Endothelial cell of umbilical vein (primary cell): ENCODE results near the gene SMARCA4. TPM values are rescaled to one million over a fixed set of nuclear protein-coding genes. Genes with fewer than 3 reads are reported as not detected.

ENCODE experiments used
- BruUV-seq: library from RNA; stranded (reverse); fragments of 400-500 nt; replicated peaks from 2 replicates; lab custom pipeline; 2021; lab: Mats Ljungman, UMichigan
- CTCF ChIA-PET: fragments of 300-600, 350-600 bp; sonication (Branson Sonifier 250); formaldehyde crosslinking; loops from one replicate; lab custom pipeline; 2021; ENCODE audit warnings: antibody characterized with exemption, inconsistent platforms; lab: Charles Lee
- POLR2A ChIA-PET: fragments of 300-600, 350-600 bp; sonication (Branson Sonifier 250); formaldehyde crosslinking; loops from one replicate; lab custom pipeline; 2021; ENCODE audit warnings: antibody characterized with exemption, inconsistent platforms; lab: Charles Lee
- DNase-seq: peaks from one replicate; pipeline ENCODE4 v3.0.0-alpha.2; 2011; ENCODE audit warnings: low read depth, low spot score
- FAIRE-seq: peaks from 2 replicates; lab custom pipeline; 2011; peaks lifted over from hg19 to GRCh38; lab: Jason Lieb, UNC
- H2AFZ ChIP-seq: 2 replicates; pipeline ENCODE4 v1.6.0; 2012; ENCODE audit warnings: low read depth, low read length, control low read depth, inconsistent platforms
- H3K27ac ChIP-seq: 2 replicates; pipeline ENCODE4 v1.5.1; 2011; ENCODE audit warnings: low read depth, mild to moderate bottlenecking, control low read depth, low read length, moderate library complexity; ENCODE audit not compliant: insufficient read depth
- H3K27me3 ChIP-seq, 2 experiments: 2 replicates each; pipeline versions ENCODE4 v1.6.0 to v1.6.1; 2011; ENCODE audit warnings: low read length in 2 of 2, mixed read lengths in 1 of 2; ENCODE audit not compliant: control insufficient read depth in 2 of 2, insufficient read depth in 2 of 2
- H3K36me3 ChIP-seq, 2 experiments: 2 replicates in 1 of 2; 3 replicates in 1 of 2; pipeline ENCODE4 v1.5.1; 2011; ENCODE audit warnings: low read length in 2 of 2, mild to moderate bottlenecking in 1 of 2, moderate library complexity in 1 of 2; ENCODE audit not compliant: control insufficient read depth in 2 of 2, insufficient read depth in 2 of 2; ENCODE audit errors: extremely low read depth in 1 of 2
- H3K4me1 ChIP-seq: 3 replicates; pipeline ENCODE4 v1.5.1; 2011; ENCODE audit warnings: mild to moderate bottlenecking, low read length; ENCODE audit not compliant: control insufficient read depth, insufficient read depth; ENCODE audit errors: extremely low read depth
- H3K4me2 ChIP-seq: 2 replicates; pipeline ENCODE4 v1.6.1; 2011; ENCODE audit warnings: low read length, control low read depth, mixed read lengths; ENCODE audit not compliant: insufficient read depth
- H3K4me3 ChIP-seq, 3 experiments: fragments of 200-600 bp in 1 of 3; sonication (generic), shearing (Covaris generic) in 1 of 3; replicated peaks in 1 of 3; 2 replicates each; pipeline ENCODE4 v1.5.1; 2011 to 2016; ENCODE audit warnings: control low read depth in 3 of 3, low read length in 3 of 3, mild to moderate bottlenecking in 2 of 3, inconsistent platforms in 1 of 3, low read depth in 1 of 3, moderate library complexity in 1 of 3; ENCODE audit not compliant: insufficient read depth in 1 of 3
- H3K79me2 ChIP-seq: 2 replicates; pipeline ENCODE4 v1.6.0; 2012; ENCODE audit warnings: low read length, inconsistent platforms; ENCODE audit not compliant: control insufficient read depth, insufficient read depth
- H3K9ac ChIP-seq: replicated peaks from 2 replicates; pipeline ENCODE3; 2011; ENCODE audit warnings: low read length, control low read depth; ENCODE audit not compliant: insufficient read depth; ENCODE audit errors: extremely low read depth
- H3K9me1 ChIP-seq: replicated peaks from 3 replicates; pipeline ENCODE4 v1.6.0; 2011; ENCODE audit warnings: mild to moderate bottlenecking, low read length; ENCODE audit not compliant: control insufficient read depth, insufficient read depth; ENCODE audit errors: extremely low read depth
- H3K9me3 ChIP-seq: replicated peaks from 2 replicates; pipeline ENCODE4 v1.5.1; 2012; ENCODE audit warnings: low read length, inconsistent platforms; ENCODE audit not compliant: control insufficient read depth, insufficient read depth
- H4K20me1 ChIP-seq: replicated peaks from 2 replicates; pipeline ENCODE3; 2011; ENCODE audit warnings: mild to moderate bottlenecking, low read length; ENCODE audit not compliant: control insufficient read depth, insufficient read depth; ENCODE audit errors: extremely low read depth
- CTCF ChIP-seq, 2 donors: IDR thresholded peaks; 1 replicate in 1 of 2; 2 replicates in 1 of 2; pipeline ENCODE4 v1.5.1; 2011; ENCODE audit warnings: low read length in 2 of 2, mild to moderate bottlenecking in 2 of 2, moderate library complexity in 2 of 2, control low read depth in 1 of 2, inconsistent platforms in 1 of 2, low read depth in 1 of 2; ENCODE audit not compliant: insufficient read depth in 1 of 2; ENCODE audit errors: extremely low read depth in 1 of 2
- EZH2 ChIP-seq: IDR thresholded peaks from 2 replicates; pipeline ENCODE4 v1.6.1; 2012; ENCODE audit warnings: borderline replicate concordance, low read depth, mild to moderate bottlenecking, moderate library complexity, low read length, inconsistent platforms; ENCODE audit not compliant: severe bottlenecking
- FOS ChIP-seq: IDR thresholded peaks from 2 replicates; pipeline ENCODE4 v1.6.1; 2011; ENCODE audit warnings: mild to moderate bottlenecking, low read length, moderate library complexity, borderline replicate concordance; ENCODE audit not compliant: insufficient read depth
- GATA2 ChIP-seq: IDR thresholded peaks from 2 replicates; pipeline ENCODE4 v1.7.0; 2011; ENCODE audit warnings: low read depth, mild to moderate bottlenecking, moderate library complexity, mixed read lengths, low read length; ENCODE audit not compliant: insufficient read length, insufficient read depth
- JUN ChIP-seq: IDR thresholded peaks from 2 replicates; pipeline ENCODE4 v1.6.1; 2011; ENCODE audit warnings: borderline replicate concordance, low read depth; ENCODE audit not compliant: insufficient read length, insufficient read depth
- MAX ChIP-seq: IDR thresholded peaks from 2 replicates; pipeline ENCODE4 v1.6.1; 2011; ENCODE audit not compliant: insufficient read depth, insufficient read length
- MYC ChIP-seq: IDR thresholded peaks from one replicate; pipeline ENCODE4 v1.6.1; 2011; ENCODE audit warnings: mild to moderate bottlenecking, low read depth, low read length
- POLR2A ChIP-seq: IDR thresholded peaks from 2 replicates; pipeline ENCODE4 v1.6.1; 2012; ENCODE audit warnings: low read depth, mild to moderate bottlenecking, control low read depth, low read length
- POLR2AphosphoS5 ChIP-seq: IDR thresholded peaks from 2 replicates; pipeline ENCODE4 v1.6.1; 2012; ENCODE audit warnings: low read depth, mild to moderate bottlenecking, control low read depth, low read length, moderate library complexity; ENCODE audit not compliant: insufficient read depth
- dilution Hi-C: fragments of 300-500 bp; cut with MboI; formaldehyde crosslinking; loops from one replicate; pipeline ENCODE4 v1.15.0; 2019; ENCODE audit warnings: low sequenced_read_pairs; ENCODE audit not compliant: extremely low pct_ligation_motif_present
- intact Hi-C: fragments of 100-400 bp; cut with micrococcal nuclease; formaldehyde crosslinking; loops from one replicate; pipeline ENCODE4 v1.10.0; 2022
- polyA plus RNA-seq, 4 experiments: library from polyadenylated mRNA; depleted of rRNA in 3 of 4; stranded (reverse) in 3 of 4; unstranded in 1 of 4; fragments of >200 nt; gene quantifications; 2 replicates each; pipeline versions ENCODE4 v1.2.1 to v1.2.3, GENCODE V29; 2011 to 2012; ENCODE audit warnings: missing spikeins in 1 of 4
- total RNA-seq: library from RNA; stranded (reverse); gene quantifications from 2 replicates; pipeline ENCODE4 v1.2.3, GENCODE V29; 2021

SMARCA4 gene
- total and polyA plus RNA-seq, 2 donors (not counting 3 experiments of a cell fraction or from before 2014, with no cell fraction given): 65.0 to 177 TPM

DNA sequence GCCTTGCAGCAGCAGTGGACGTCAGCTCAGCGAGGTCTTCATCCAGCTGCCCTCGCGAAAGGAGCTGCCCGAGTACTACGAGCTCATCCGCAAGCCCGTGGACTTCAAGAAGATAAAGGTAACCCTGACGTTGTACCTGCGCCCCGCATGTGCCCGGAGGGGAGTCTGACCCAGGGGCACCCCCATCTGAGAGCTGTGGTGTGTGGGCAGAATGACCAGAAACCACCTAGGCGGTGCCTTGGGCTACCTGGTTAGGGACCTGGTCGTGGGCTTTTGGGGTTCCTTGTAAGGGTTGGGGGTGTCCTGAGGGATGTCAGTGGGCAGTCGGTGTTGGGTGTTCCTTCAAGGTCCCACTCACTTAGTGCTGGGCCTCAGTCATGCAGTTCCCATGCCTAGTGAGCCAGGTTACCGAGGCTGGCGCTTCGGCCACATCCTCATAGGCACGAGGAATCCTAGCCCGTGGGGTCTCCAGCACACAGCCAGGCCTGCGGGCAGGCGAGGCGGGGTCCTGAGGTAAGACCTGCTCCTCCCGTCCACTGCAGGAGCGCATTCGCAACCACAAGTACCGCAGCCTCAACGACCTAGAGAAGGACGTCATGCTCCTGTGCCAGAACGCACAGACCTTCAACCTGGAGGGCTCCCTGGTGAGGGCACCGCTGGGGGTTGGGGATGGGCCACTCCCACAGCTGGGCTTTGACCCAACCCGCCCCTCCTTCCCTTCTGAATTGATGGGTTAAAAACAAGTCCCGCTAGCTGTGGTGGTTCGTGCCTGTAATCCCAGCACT is 97.6 kb downstream of the SMARCA4 start:
- no TSS peak for BruUV-seq
- TF ChIP-seq EZH2 (no peak), MAX (no peak), GATA2 (no peak), POLR2A (no peak), FOS (no peak), CTCF (IDR thresholded peaks at IDR 0.05; ENCODE audit: extremely low read depth in 1 of 2, insufficient read depth in 1 of 2, low read depth in 1 of 2, low read length in 2 of 2) (no peak), POLR2AphosphoS5 (no peak), JUN (no peak), MYC (no peak)

More for the DNA sequence above, 97.6 kb downstream of the SMARCA4 start:
- intact Hi-C loops: no loop called here
- CTCF ChIA-PET: interaction anchor here (0.6 to 1.2 kb wide), 2 partner anchors 23 to 145 kb away, joined by 3 to 4 read pairs; no protein-coding TSS in a partner anchor
- Histone ChIP-seq H3K9me3 (no peaks in the 10 kb centered on the region), H3K4me2 (no peak overlapping the region), H3K4me1 (no peaks in the 10 kb centered on the region), H3K4me3 (no peak overlapping the region), H2AFZ (no peak overlapping the region), H3K79me2 (no peaks in the 10 kb centered on the region), H3K9me1 (no peaks in the 10 kb centered on the region), H3K27me3 (no peaks in the 10 kb centered on the region), H4K20me1 (no peaks in the 10 kb centered on the region), H3K9ac (no peak overlapping the region), H3K27ac (no peak overlapping the region), H3K36me3 (peaks cover 3 to 38% of the 10 kb centered on the region in 2 experiments)
- DNase-seq (no peak), FAIRE-seq (no peak)
- dilution Hi-C loops: no loop called here
- POLR2A ChIA-PET: no interaction called here
